LNCAP (cell line): Measurements from ENCODE around the gene TRMT44.

Source experiments
- CTCF ChIP-seq: fragments of 450-650 bp; IDR thresholded peaks from 2 replicates; pipeline ENCODE4 v1.5.1; 2017; ENCODE audit warnings: mild to moderate bottlenecking

The TRMT44 gene

GRCh38 chr4:8459867-8460445 lies 19.4 kb downstream of the TRMT44 start:
- TF ChIP-seq CTCF = no peak

GRCh38 chr4:8461086-8461485 lies 20.5 kb downstream of the TRMT44 start:
- TF ChIP-seq CTCF = no peak

DNA sequence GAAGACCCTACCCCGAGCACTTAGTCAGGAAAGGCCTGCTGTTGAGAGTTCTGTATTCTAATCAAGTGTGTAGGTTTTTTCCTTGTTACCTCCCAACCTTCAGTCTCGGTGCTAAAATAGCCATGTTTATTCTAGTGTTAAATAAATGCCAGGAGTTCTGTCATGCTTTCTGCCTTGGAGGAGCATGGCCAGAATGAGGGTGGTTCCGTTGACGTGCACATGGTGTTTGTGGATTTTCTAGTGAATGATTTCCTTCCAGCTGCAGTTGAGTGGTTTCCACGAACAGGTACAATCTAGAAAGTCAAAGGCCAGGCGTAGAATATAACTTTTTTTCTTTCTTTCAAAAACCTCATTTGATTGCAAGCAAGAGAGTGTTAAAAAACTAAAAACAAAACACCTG lies 21.0 kb downstream of the TRMT44 start:
- no peak for TF ChIP-seq CTCF

- no peak for TF ChIP-seq CTCF
Observed at GRCh38 chr4:8463811-8464210, 23.2 kb downstream of the TRMT44 start.

DNA sequence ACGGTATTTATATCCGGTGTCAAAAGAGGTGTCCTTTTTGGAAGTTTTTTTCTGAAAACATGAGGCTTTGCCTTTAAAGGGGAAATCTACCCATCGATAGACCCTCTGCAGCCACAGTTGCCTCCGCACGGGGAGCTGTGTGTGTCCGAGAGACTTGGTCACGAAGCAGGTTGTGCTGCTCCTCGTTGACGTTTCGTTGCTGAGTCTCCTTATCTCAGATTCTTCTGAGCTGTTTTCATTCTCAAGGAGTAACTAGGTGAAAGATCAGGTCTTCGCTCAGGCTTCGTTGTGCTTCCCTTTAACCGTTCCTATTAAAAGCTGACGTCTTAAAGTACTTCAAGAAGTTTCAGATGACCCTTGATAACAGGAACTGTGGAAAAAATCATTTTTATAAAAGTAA lies 23.8 kb downstream of the TRMT44 start:
- no peak for TF ChIP-seq CTCF

GRCh38 chr4:8465615-8466611 lies 25.3 kb downstream of the TRMT44 start:
- no peak for TF ChIP-seq CTCF

- no peak for TF ChIP-seq CTCF
Observed at GRCh38 chr4:8467016-8467415, 26.4 kb downstream of the TRMT44 start.
